GM12875 (cell line): ENCODE measurements around the gene USP3.

Source experiments
- H3K4me3 ChIP-seq: one replicate; pipeline ENCODE4 v1.5.1; 2011; ENCODE audit warnings: low read depth, low read length, control low read depth
- TF ChIP-seq, protein P1 (sequence below): IDR thresholded peaks from 2 replicates; pipeline ENCODE4 v1.5.1; 2011; ENCODE audit warnings: low read depth, mild to moderate bottlenecking, control low read depth, inconsistent platforms, low read length, moderate library complexity, borderline replicate concordance; ENCODE audit not compliant: insufficient read depth

Gene USP3

DNA sequence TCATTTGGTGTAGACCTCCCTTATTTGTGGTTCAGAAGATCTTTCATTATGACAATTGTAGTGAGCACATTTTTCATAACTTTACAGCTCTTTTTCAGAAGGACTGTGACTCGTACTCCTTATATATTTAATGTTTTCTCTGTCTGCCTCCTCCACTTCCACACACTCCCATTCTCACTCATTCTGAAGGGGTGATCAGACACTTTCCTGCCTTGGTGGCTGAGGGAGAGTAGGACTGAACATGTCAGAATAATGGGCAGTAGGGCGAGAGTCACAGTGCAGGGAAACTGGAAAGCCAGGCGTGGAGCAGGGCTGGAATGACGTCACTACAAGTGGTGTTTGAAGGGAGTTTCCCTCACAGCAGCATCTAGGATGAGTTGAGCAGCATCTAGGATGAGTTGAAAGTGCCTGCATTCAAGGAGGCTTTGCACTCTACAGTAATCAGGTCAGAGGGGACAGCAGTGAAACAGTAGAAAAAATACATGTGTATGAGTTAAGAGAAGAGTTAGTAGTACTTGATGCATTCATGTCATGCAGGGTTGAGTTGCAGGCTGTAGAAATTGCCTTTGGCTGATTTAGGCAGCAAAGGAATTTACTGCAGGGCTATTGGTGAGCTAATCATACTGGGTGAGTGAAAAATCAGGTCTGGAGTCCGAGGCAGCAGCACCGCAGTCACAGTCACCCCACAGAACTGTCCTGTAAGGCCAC lies 56.5 kb downstream of the USP3 start:
- H3K4me3 ChIP-seq: no peak overlapping the region
- TF ChIP-seq, protein P1, sequence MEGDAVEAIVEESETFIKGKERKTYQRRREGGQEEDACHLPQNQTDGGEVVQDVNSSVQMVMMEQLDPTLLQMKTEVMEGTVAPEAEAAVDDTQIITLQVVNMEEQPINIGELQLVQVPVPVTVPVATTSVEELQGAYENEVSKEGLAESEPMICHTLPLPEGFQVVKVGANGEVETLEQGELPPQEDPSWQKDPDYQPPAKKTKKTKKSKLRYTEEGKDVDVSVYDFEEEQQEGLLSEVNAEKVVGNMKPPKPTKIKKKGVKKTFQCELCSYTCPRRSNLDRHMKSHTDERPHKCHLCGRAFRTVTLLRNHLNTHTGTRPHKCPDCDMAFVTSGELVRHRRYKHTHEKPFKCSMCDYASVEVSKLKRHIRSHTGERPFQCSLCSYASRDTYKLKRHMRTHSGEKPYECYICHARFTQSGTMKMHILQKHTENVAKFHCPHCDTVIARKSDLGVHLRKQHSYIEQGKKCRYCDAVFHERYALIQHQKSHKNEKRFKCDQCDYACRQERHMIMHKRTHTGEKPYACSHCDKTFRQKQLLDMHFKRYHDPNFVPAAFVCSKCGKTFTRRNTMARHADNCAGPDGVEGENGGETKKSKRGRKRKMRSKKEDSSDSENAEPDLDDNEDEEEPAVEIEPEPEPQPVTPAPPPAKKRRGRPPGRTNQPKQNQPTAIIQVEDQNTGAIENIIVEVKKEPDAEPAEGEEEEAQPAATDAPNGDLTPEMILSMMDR: no peak

DNA sequence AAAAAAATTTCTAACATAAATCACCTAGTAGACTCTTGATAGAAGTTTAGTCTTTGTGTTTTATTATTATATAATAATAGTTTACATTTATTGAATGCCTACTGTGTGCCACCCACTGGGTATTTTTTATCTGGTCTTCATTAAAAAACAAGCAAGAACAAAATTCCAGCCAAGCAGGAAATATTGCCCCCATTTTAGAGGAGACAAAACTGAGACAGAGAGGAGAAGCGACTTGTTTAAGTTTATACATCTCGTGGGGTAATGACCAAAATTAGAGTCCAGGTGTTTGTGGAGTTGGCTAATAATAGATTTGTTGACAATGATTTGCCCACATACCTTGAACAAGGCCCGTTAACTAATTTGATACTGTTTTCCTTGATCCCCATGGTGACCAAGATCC lies 59.7 kb downstream of the USP3 start:
- TF ChIP-seq, protein P1: no peak
- H3K4me3 ChIP-seq: no peak overlapping the region

DNA sequence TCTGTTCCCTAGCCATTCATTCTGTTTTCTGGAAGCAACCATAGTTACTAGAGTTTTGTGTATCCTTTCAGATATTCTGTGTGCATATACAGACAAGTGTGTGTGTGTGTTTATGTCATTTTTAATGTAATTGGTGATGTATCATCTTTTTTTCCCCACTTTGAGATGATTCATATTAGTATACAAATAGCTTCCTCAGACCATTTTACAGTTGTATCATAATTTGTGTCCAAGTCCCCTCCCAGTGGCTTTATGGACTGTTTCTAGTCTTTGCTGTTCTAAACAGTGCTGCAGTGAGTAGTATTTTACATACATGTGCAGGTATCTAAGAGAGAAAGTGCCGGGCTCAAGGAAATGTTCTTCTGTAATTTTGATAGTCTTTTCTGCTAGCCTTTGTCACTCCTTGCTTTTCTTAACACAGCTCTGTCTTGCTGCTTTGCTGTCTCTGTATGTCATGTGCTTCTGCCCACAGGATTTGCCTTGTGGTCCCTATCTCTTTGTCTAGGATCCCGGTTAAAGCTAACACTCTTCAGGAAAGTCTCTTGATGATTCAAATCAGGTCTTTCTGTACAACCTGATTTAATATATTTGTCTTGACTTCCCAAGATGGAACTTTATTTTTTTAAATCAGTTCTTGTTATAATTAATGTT lies 61.3 kb downstream of the USP3 start:
- H3K4me3 ChIP-seq: no peak overlapping the region
- TF ChIP-seq, protein P1: no peak

DNA sequence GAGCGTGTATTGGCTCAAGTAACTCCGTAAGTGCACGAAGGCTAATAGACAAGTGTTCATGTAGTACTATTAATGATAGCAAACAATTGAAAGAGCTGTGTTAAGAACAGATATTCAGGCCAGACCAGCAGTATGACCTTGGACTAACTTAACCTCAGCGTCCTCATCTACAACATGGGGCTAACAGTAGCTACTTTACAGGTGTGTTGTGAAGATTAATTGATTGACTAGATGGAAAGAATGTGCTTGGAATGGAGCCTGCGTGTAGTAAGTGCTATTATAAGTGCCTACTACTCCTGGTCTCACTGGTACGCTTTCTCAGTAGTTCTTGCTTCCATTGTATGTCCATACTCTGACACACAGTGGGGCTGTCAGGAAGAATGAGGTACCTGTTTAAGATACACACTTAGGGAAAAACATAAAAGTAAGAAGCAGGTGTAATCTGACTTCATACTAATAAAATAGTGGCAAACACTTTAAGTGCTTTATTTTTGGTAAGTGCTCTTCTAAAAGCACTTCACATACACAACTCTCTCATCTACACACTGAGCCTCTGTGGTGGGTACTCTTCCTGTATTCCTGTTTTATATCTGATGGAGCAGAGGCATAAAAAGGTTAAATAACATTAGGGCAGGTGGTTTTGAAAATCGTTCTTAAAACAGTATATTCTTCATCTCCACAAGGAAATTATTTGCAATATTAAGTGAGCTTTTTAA lies 68.5 kb downstream of the USP3 start:
- H3K4me3 ChIP-seq: no peak overlapping the region
- TF ChIP-seq, protein P1: no peak

DNA sequence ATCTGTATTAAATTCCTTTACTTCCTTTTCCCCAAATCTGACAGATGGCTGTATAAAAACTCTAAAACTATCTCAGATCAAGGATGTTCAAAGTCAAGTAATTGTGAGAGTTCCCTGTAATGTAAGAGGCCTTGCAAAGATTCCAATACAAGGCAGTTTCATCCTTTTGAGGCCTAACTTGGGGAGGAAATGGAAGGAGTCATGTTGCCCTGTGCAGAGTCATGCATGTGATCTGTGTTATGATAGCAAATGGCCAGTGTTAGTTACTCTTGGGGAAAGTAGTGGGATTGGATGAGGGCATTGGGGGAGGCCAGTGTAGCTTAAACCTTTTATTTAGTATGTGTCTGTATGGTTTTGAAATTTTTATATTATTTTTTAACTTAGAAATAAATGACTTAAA lies 69.1 kb downstream of the USP3 start:
- TF ChIP-seq, protein P1: no peak
- H3K4me3 ChIP-seq: no peak overlapping the region

DNA sequence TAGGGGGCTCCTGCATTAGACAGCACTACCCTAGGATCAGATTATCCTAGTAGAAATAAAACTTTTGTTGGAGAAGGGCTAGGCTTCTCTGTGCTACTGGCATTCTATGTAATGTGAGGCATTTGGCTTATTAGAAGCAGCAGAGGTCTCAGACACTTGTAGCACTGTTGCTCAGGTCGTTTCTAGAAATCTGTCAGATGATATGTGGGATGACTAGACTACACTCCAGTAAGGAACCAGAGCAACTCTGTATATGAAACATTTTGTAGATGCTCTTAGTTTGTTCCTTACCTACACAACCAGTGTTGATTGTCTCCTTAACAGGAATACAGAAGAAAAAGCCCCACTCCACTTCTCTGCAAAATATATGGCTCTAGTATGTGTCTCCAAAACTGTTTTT lies 70.9 kb downstream of the USP3 start:
- no peak overlapping the region for H3K4me3 ChIP-seq
- TF ChIP-seq, protein P1: no peak

DNA sequence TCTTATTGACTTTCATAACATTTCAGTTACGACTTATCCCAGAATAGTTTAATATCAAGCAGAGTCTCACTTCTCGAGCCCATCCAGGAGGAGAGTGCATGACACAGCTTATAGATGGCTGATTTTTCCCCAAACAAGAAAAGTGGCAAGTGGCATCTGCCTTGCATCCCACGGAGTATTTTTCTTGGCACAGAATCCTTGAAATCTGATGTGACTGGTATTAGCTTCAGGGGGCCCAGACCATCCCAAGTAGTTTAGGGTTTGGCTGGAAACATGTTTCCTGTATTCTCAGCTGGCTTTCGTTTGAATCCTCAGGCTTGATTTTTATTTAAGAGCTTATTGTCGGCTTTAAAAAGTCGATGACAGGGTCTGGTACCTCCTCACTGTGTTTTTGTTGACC lies 72.0 kb downstream of the USP3 start:
- no peak overlapping the region for H3K4me3 ChIP-seq
- TF ChIP-seq, protein P1: no peak
